Mononuclear cell (primary cell): ENCODE measurements around the gene ATM. TPM values are rescaled to one million over a fixed set of nuclear protein-coding genes. Genes with fewer than 3 reads are reported as not detected.
"Not testable (repeated sequence)": the region's sequence is repeated elsewhere in the genome, so short reads cannot be mapped to it uniquely, and the experiment has no call there.

Source experiments
- H3K27me3 ChIP-seq: 2 replicates; pipeline ENCODE4 v1.6.0; 2011; ENCODE audit warnings: low read length, control low read depth; ENCODE audit not compliant: insufficient read depth
- H3K4me1 ChIP-seq: 2 replicates; pipeline ENCODE4 v1.5.1; 2011; ENCODE audit warnings: mild to moderate bottlenecking, low read length, control low read depth; ENCODE audit not compliant: insufficient read depth
- H3K4me3 ChIP-seq: 2 replicates; pipeline ENCODE4 v1.5.1; 2011; ENCODE audit warnings: mild to moderate bottlenecking, low read length, moderate library complexity
- H3K9me3 ChIP-seq: 2 replicates; pipeline ENCODE4 v1.5.1; 2011; ENCODE audit warnings: low read depth, mild to moderate bottlenecking, control low read depth, low read length
- total RNA-seq: library from RNA; depleted of rRNA; stranded (reverse); fragments of >200 nt; gene quantifications from one replicate; pipeline ENCODE4 v1.2.3, GENCODE V29; 2012

The ATM gene
- total RNA-seq, 1 donor, result 435 TPM

DNA sequence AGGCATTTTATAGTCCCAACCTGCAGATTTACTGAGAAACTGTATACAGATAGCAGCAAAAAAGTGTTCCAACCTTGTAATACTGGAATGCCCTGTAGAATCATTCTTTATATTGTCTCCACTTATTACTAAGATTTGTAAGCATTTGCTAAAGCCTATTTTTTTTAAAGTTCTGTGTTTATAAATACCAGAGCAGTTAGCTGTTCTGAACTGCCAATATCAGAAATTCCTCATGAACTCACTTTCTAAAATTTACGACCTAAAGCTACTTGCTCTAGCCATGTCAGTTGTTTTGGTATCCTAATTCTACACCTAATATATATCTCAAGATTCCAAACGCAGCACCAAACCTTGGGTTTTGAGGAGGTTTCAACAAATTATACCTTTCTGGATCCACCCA, 141.3 kb downstream of the ATM start:
- H3K9me3 ChIP-seq, result no peaks in the 10 kb centered on the region
- H3K4me1 ChIP-seq, result no peaks in the 10 kb centered on the region
- no peaks in the 10 kb centered on the region for H3K27me3 ChIP-seq
- H3K4me3 ChIP-seq, result no peak overlapping the region

DNA sequence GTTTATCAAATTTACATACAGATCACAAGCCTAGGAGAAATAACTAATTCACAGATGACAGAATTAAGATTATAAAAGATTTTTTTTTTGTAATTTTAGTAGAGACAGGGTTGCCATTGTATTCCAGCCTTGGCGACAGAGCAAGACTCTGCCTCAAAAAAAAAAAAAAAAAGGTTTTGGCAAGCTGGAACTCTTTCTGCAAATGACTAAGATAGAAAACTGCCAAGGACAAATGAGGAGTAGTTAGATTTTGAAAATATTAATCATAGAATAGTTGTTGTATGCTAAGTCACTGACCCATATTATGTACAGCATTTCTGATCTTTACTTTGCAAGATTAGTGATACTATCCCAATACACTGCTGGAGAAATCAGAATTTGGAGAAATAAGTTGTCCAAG, 145.3 kb downstream of the ATM start:
- Histone ChIP-seq H3K27me3 (no peaks in the 10 kb centered on the region), H3K4me3 (no peak overlapping the region), H3K4me1 (no peaks in the 10 kb centered on the region), H3K9me3 (no peaks in the 10 kb centered on the region)

DNA sequence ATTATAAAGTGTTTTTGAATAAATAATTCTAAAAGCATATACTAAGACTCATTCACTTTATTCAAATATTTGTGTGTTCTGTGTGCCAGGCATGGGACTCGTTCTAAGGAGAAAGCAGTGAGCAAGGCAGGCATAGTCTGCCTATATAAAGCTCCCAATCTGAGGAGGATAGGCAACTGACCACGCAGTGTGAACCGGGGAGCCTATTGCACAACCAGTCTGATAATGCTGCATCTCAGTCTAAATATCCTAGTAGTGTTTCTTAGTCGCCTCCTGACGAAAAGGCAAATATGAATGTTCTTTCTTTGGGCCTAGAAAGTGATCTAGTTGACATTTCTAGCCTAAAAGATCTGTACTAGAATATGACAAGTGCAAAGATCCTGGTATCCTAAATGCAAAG, 146.2 kb downstream of the ATM start:
- no peaks in the 10 kb centered on the region for H3K4me1 ChIP-seq
- no peaks in the 10 kb centered on the region for H3K9me3 ChIP-seq
- no peaks in the 10 kb centered on the region for H3K27me3 ChIP-seq
- H3K4me3 ChIP-seq, result no peak overlapping the region

DNA sequence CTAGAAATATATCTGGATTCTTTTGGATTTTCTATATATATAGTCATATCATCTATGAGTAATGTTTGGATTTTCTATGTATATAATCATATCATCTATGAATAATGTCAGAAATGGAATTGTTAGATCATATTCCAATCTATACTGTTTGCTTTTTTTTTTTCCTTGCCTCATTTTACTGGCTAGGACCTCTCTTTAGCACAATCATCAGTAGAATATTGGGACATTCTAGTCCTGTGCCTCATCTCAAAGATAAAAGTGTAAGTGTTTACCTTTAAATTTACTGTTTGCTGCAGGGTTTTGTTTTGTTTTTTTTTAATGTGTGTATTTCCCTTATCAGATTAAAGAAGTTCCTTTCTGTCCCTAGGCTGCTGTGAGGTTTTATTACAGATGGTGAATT, 147.4 kb downstream of the ATM start:
- Histone ChIP-seq H3K4me1 (no peaks in the 10 kb centered on the region), H3K9me3 (no peaks in the 10 kb centered on the region), H3K4me3 (no peak overlapping the region), H3K27me3 (no peaks in the 10 kb centered on the region)

DNA sequence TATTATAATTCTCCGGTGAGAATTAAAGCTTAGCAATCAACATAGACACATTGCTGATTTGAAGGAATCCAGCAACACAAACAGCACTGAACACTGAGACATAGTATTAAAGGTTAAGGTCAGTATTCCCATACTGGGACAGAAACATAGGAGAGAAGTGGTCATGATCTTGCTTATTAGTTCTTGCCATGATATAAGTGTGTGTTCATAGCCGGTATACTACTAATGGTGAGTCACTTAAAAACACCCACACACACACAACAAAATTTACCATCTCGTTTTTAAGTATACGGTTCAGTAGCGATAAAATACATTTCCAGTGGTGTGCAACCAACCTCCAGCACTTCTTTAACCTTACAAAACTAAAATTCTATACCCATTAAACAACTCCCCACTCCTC, 148.1 kb downstream of the ATM start:
- Histone ChIP-seq H3K4me3 (no peak overlapping the region), H3K9me3 (no peaks in the 10 kb centered on the region), H3K27me3 (no peaks in the 10 kb centered on the region), H3K4me1 (no peaks in the 10 kb centered on the region)

DNA sequence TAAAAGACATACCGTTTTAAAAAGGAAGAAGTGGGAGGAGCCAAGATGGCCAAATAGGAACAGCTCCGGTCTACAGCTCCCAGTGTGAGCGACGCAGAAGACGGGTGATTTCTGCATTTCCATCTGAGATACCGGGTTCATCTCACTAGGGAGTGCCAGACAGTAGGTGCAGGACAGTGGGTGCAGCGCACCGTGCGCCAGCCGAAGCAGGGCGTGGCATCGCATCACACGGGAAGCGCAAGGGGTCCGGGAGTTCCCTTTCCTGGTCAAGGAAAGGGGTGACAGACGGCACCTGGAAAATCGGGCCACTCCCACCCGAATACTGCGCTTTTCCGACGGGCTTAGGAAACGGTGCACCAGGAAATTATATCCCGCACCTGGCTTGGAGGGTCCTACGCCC, 150.6 kb downstream of the ATM start:
- not testable (repeated sequence) for H3K4me3 ChIP-seq, H3K9me3 ChIP-seq, H3K27me3 ChIP-seq, H3K4me1 ChIP-seq

DNA sequence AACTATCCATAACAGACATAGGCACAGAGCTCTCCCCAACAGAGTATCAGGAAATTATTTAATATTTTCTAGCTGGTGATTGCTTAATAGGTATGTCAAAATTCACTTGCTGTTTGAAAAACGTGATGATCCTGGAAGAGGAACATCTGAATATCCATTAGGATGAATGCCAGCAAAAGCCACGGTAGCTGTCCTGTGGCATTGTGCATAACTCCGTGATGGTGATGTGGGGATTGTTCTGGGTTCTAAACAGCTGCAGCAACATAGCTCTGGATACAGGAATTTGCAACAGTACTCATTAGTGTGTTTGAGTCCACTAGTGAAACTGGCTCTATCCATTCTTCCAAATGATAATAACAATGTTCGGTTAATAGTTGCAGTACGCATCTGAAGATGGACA, 165.7 kb downstream of the ATM start:
- Histone ChIP-seq H3K4me1 (no peaks in the 10 kb centered on the region), H3K27me3 (no peaks in the 10 kb centered on the region), H3K9me3 (no peaks in the 10 kb centered on the region), H3K4me3 (no peak overlapping the region)

DNA sequence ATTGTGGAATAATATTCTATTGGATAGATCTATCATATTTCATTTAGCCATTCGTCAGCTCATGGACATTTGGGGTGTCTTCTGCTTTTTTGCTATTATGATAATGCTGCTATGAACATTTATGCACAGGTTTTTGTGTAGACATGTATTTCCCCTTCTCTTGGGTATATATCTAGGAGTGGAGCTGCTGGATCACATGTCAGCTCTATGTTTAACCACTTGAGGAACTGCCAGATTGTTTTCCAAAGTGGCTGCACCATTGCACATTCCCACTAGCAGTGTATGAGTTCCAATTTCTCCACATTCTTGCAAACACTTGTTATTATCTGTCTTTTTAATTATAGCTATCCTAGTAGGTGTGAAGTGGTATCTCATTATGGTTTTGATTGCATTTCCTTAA, 169.5 kb downstream of the ATM start:
- Histone ChIP-seq H3K27me3 (no peaks in the 10 kb centered on the region), H3K4me1 (no peaks in the 10 kb centered on the region), H3K9me3 (no peaks in the 10 kb centered on the region), H3K4me3 (no peak overlapping the region)

DNA sequence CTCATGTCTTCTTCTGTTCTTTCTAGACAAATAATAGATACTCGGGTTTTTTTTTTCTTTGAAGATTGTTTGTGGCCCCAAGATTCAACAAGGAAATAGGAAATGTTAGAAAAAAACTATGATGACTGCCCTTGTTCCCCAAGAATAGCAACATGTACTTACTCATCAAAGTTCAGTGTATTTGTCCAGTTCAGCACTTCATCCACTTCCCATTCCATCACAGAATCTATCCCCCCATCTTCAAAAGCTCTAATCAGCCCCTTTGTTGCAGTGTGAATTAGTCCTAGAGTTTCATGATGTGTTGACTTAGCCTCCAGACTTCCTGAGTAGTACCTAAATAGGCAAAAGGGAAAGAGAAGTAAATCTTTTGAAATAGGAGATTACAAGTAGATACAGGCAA, 170.2 kb downstream of the ATM start:
- Histone ChIP-seq H3K27me3 (no peaks in the 10 kb centered on the region), H3K9me3 (no peaks in the 10 kb centered on the region), H3K4me3 (no peak overlapping the region), H3K4me1 (no peaks in the 10 kb centered on the region)

DNA sequence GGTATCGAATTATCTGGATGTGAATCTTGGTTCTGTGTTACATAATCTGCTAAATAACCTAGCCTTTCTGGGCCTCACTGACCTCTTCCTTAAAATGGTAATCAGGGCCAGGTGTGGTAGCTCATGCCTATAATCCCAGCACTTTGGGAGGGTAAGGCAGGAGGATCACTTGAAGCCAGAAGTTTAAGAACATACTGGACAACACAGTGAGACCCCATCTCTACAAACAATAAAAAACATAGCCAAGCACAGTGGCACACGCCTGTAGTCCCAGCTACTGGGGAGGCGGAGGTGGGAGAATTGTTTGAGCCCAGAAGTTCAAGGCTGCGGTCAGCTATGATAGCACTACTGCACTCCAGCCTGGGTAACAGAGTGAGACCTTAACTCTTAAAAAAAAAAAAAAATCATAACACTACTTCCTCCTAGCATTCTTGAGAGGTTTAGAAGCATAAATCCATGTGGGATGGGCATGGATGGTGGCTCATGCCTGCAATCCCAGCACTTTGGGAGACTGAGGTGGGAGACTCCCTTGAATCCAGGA, 171.9 kb downstream of the ATM start:
- H3K4me3 ChIP-seq, result no peak overlapping the region
- H3K27me3 ChIP-seq, result no peaks in the 10 kb centered on the region
- H3K9me3 ChIP-seq, result no peaks in the 10 kb centered on the region
- no peaks in the 10 kb centered on the region for H3K4me1 ChIP-seq

DNA sequence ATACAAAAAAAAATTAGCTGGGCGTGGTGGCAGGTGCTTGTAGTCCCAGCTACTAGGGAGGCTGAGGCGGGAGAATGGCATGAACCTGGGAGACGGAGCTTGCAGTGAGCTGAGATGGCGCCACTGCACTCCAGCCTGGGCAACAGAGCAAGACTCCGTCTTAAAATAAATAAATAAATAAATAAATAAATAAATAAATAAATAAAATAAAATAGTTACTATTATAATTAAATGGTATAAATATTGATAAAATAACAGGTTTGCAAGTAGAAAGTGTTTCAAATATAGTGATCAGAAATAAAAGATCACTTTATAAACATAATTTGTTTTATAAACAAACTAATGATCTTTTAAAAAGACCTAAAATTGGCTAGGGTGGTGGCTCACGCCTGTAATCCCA, 173.8 kb downstream of the ATM start:
- not testable (repeated sequence) for H3K9me3 ChIP-seq, H3K4me3 ChIP-seq, H3K4me1 ChIP-seq, H3K27me3 ChIP-seq

DNA sequence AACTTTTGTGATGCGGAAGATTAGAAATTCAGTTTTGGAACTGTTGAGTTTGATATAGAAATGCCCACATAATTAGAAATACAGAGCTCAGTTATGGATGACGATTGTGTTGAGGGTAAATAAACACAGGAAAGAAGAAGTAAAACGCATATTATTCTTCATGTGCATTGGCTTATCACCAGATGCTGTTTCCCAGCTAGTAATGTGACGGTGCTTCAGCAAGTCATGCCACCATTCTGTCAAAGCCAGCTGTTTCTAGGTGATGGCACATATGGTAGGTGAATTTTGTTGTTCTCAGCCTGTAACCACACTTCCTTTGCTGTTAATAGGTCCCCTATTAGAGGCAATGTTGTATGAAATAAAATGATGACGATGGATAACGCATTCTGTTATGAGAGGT, 175.6 kb downstream of the ATM start:
- Histone ChIP-seq H3K4me1 (no peaks in the 10 kb centered on the region), H3K9me3 (no peaks in the 10 kb centered on the region), H3K4me3 (no peak overlapping the region), H3K27me3 (no peaks in the 10 kb centered on the region)

DNA sequence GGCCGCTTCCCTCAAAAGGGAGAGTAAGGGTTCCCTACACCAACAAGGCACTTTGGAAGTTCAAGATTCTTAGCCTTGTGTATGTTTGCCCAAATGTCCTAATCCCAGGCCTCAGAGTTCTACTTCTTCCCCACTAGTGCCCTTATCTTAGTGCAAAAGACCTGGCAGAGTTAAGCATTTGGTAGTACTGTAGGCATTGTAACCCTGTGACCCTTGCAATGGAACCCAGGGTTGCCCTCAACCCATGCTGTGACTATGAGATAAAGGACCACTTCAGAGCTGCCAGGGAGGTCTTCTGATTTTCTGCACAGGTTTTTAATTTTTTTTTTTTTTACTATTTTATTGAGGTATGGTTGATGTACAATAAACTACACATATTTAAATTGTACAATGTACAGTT, 179.4 kb downstream of the ATM start:
- no peak overlapping the region for H3K4me3 ChIP-seq
- H3K4me1 ChIP-seq, result no peaks in the 10 kb centered on the region
- no peaks in the 10 kb centered on the region for H3K27me3 ChIP-seq
- H3K9me3 ChIP-seq, result no peaks in the 10 kb centered on the region

DNA sequence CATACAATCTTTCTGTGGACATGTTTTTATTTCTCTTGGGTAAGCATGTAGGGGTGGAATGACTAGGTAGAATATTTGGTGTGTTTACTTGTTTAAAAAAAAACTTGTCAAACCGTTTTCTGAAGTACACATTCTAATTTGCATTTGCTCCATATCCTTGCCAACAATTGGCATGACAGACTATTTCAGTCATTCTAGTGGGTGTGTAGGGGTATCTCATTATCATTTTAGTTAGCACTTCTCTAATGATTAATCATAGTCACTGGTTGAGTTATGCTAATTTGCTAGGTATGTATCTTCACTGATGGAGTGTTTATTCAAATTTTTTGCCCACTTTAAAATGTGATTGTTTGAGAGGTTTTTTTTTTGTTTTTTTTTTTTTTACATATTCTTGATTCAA, 180.2 kb downstream of the ATM start:
- Histone ChIP-seq H3K4me1 (no peaks in the 10 kb centered on the region), H3K27me3 (no peaks in the 10 kb centered on the region), H3K9me3 (no peaks in the 10 kb centered on the region), H3K4me3 (no peak overlapping the region)

DNA sequence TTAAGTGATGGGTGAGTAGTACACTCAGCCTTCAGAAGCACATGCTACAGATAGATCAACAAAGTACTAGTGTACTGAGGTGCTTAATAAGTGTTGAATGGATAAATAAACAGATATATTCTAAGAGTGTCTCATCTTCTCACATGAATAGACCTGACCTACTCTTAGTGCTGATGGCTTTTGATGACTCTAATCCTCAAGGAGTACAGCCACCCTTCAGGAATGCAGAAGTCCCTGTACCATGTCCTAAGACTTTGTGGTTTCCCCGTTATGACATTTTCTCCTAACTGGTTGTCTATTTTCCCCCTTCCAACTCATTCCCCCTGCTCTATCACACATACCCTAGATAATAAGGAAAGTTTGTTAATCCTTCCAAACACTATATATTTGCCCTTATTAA, 182.8 kb downstream of the ATM start:
- no peaks in the 10 kb centered on the region for H3K9me3 ChIP-seq
- no peaks in the 10 kb centered on the region for H3K27me3 ChIP-seq
- H3K4me1 ChIP-seq, result no peaks in the 10 kb centered on the region
- no peak overlapping the region for H3K4me3 ChIP-seq

DNA sequence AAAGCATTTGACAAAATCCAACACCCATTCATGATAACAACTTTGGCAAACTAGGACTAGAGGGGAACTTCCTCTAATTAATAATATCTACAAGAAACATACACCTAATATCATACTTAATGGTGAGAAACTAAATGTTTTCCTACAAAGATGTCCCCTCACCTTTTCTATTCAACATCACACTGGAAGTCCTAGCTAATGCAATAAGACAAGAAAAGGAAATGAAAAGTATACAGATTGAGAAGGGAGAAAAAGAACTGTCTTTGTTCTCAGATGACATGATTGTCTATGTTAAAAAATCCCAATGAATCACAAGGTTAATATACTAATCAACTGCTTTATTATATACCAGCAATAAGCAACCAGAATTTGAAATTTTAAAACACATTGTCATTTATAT, 192.1 kb downstream of the ATM start:
- Histone ChIP-seq H3K4me3 (no peak overlapping the region), H3K27me3 (no peaks in the 10 kb centered on the region), H3K4me1 (no peaks in the 10 kb centered on the region), H3K9me3 (peaks cover 11% of the 10 kb centered on the region)

DNA sequence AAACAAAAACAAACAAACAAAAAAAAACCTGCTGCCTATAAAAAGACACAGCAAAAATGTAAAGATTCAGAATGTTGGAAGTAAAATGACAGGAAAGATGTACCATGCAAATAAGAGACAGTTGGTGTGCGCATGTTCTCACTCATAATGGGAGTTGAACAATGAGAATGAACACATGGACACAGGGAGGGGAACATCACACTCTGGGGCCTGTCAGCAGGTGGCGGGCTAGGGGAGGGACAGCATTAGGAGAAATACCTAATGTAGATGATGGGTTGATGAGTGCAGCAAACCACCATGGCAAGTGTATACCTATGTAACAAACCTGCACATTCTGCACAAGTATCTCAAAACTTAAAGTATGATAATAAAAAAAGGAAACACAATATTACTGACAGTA, 194.7 kb downstream of the ATM start:
- H3K4me1 ChIP-seq, H3K4me3 ChIP-seq, H3K27me3 ChIP-seq: not testable (repeated sequence)
- H3K9me3 ChIP-seq, result peaks cover 11% of the 10 kb centered on the region
